NCI-H1105 (cell line): ENCODE results near the gene SLC19A2.
"Not testable (repeated sequence)": the region's sequence is repeated elsewhere in the genome, so short reads cannot be mapped to it uniquely, and the experiment has no call there.

Experiments used
- DNase-seq: peaks from one replicate; lab custom pipeline; 2025; lab: John Stamatoyannopoulos, UW

The SLC19A2 gene

DNA sequence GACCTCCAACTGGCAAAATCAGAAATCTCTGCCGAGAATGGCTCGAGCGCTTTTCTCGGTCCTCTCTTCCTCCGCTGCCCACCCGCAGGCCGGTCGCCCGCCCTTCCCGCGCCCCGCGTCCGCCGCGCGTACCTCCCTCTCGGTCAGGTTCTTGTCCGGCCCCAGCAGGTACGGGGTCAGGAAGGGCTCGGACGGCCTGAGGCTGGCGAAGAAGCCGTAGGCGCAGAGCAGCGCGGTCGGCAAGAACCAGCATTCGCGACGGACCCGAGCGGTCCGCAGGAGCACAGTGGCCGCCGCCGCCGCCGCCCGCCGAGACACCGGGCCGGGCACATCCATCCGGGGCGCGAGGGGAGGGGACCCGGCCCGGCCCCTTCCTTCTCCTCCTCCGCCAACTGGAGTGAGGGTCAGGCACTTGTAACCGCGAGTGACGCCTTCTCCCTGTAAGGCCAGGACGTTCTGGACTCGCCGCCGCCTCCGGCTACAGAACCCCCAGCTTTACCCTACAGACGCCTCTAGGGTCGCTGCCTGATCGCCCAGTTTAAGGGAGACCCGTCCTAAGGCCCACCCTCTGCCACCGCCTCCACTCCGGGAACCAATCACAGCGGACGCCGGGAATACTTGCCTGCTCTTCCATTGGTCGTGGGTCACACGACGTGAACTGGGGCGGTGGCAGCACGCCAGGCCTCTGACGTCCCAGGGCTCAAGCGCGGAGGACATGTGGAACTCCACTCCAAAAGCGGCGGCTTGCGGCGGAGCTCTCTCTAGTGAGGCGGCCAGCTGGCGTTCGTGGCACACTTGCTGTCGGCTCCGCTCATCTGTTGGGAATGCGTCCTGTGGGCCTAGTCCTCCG is at the start of gene SLC19A2:
Gene SLC19A2 (minus strand): TSS at position 514 of the 850 bp plus-strand sequence. CDS start 178 bp downstream, at position 336.
- peak; percentile 99 for DNase-seq

GRCh38 chr1:169534653-169535052 is 48.9 kb upstream of the SLC19A2 start:
- no peak for DNase-seq

DNA sequence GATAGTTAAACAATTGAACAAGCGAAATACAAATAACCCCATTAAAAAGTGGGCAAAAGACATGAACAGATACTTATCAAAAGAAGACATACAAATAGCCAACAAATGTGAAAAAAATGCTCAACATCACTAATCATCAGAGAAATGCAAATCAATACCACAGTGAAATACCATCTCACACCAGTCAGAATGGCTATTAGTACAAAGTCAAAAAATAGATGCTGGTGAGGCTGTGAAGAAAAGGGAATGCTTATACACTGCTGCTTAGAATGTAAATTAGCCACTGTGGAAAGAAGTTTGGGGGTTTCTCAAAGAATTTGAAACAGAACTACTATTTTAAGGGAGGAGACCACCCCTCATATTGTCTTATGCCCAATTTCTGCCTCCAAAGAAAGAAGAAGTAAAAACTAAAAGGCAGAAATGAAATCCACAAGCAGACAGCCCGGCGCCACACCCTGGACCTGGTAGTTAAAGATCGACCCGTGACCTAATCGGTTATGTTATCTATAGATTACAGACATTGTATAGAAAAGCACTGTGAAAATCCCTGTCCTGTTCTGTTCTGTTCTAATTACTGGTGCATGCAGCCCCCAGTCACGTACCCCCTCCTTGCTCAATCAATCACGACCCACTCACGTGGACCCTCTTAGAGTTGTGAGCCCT is 47.9 kb upstream of the SLC19A2 start:
- DNase-seq, result not testable (repeated sequence)

- no peak for DNase-seq
These were observed 44.7 kb upstream of the SLC19A2 start for GRCh38 chr1:169530448-169530847.

DNA sequence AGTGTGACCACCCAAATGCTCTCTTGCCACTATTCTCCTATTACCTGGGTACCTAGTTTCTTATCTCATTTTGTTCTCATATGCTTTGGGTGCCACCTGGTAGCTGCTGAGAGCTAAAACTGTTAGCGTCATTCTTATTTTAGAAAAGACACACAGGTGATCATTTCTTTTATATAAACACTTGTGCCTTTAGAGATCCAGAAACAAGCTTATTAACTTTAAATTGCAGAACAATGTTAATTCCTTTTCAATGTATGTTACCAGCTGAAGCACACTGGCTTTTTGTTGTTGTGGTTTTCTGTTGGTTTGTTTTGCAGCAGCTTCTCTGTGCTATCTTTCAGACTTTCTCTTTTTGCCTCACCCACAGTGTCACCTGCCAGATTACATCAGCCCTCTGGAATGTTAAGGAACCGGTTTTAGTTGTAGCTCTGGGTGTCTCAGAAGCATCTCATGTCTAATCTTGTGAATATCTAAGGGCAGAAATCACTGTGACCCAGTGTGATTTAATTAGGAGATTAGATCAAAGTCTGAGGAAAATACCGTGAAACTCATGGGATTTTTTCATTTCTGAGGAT is 43.4 kb upstream of the SLC19A2 start:
- no peak for DNase-seq

DNA sequence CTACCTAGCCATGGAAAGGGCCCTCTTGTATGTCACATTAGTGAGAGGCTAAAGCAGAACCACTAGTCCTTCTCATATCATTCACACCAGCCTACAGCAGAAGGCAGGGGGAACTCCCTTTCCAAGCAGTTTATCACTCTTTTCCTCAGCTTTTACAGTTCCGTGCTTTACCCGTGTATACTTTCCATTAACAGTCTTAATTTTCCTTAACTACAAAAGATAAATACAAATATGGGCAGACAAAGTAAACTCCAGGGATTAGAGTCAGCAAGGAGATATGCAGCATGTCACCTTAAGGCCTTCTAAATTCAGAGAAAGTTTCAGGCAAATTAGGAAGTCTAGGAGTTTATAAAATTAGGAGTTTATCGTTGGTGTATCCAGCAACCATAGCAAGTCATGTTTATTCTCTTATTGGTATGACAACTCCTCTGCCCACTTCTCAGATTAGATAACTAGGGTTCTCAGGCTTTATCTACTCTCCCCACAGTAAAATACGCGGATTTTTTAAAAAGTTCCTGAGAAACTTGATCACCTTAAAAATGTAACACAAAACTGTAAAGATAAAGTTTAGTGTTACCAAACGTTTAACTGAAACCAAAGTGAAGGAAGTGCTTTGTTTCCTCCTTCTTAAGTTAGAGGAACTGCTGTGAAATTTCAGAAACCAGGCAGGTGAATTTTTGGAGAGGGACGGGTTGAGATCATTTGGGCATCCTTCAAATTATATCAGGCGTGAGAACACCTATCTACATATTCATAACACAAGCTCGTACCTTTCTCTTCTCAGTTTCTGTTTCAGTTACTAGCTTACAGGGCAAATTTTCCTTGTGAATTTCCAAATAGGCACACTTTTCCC is 42.7 kb upstream of the SLC19A2 start:
- no peak for DNase-seq

GRCh38 chr1:169527451-169528214 is 41.9 kb upstream of the SLC19A2 start:
- no peak for DNase-seq

GRCh38 chr1:169527001-169527400 is 41.3 kb upstream of the SLC19A2 start:
- DNase-seq, result no peak

DNA sequence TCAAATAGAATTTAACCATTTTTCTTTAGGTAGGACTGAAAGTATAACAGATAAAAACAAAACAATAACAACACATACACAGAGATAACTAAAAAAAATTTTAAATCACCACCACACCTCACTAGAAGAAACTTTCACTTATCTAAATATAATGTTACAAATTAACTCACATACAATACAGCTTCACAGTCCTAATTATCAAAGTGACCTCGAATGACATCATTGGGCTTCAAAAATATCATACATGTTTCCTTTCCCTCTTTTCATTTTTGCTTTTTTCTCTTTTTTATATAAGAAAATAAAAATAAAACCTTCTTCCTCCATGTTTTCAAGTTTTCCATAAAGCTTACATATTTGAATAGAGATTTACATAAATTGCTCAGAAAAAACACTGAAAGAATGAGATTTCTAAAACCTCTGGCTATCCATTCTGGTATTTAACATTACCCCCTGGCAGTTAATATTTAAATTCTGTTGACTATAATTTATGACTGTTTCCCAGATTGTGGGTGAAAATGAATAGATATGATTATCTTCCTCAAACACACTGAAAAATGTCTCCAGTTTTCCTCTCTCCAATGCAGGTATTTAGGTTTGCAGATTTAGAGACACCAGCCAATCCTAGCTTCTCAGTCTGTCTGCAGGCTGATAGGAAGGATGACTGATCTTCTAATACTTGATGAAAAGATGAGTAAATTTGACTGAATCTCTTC is 40.5 kb upstream of the SLC19A2 start:
- DNase-seq, result no peak

- no peak for DNase-seq
These were observed 39.6 kb upstream of the SLC19A2 start for GRCh38 chr1:169525391-169525790.

- no peak for DNase-seq
These were observed 38.2 kb upstream of the SLC19A2 start for GRCh38 chr1:169523904-169524303.

DNA sequence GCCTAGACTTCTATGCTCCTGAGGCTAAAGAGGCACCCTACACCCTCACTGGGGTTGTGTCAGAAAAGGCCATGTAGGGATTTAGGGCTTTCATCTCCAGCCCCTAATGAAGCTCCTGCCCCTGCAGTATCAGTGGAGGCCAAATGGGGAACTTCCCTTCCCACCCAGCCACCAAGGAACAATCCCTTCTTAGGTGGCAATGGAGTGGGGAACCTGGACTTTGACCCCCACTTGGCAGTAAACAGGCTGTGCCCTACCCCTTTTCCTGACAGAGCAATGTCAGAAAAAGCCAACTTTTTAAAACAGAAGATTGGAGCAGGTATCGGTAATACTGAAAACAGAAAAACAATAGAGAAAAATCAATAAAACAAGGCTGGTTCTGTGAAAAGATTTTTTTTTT is 35.5 kb upstream of the SLC19A2 start:
- DNase-seq, result no peak

GRCh38 chr1:169517558-169518186 is 31.9 kb upstream of the SLC19A2 start:
- DNase-seq, result no peak

GRCh38 chr1:169515641-169516040 is 29.9 kb upstream of the SLC19A2 start:
- no peak for DNase-seq

- no peak for DNase-seq
These were observed 29.0 kb upstream of the SLC19A2 start for GRCh38 chr1:169514566-169515270.

DNA sequence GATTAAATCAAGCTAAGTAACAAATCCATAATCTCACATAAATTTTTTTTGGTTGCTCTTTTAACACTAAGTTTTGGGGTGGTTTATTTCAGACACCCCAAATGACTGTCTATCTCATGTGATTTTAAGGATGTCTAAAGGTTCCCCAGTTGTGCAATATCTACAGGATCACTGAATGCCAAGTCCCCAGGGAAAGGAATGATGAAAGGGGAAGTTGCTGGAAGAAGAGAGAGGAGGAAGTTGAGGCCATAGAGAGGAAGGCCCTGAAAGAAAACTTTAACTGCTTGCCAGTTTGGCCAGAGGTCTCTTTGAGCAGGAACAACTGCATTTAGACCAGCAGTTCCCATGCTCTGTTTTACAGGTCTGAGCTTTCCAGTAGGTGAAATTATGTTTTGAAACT is 27.5 kb upstream of the SLC19A2 start:
- no peak for DNase-seq

GRCh38 chr1:169511316-169512005 is 25.7 kb upstream of the SLC19A2 start:
- DNase-seq, result no peak

GRCh38 chr1:169510060-169510459 is 24.3 kb upstream of the SLC19A2 start:
- no peak for DNase-seq

GRCh38 chr1:169509354-169509753 is 23.6 kb upstream of the SLC19A2 start:
- no peak for DNase-seq
